Activated T-cell treated with anti-CD3 and anti-CD28 coated beads, Interleukin-2, amount 50 U/mL, for 1 hour (primary cell): ENCODE measurements around the gene EIF4G2.

Experiments
- DNase-seq: peaks from one replicate; pipeline ENCODE4 v3.0.0-alpha.2; 2020

The EIF4G2 gene

DNA sequence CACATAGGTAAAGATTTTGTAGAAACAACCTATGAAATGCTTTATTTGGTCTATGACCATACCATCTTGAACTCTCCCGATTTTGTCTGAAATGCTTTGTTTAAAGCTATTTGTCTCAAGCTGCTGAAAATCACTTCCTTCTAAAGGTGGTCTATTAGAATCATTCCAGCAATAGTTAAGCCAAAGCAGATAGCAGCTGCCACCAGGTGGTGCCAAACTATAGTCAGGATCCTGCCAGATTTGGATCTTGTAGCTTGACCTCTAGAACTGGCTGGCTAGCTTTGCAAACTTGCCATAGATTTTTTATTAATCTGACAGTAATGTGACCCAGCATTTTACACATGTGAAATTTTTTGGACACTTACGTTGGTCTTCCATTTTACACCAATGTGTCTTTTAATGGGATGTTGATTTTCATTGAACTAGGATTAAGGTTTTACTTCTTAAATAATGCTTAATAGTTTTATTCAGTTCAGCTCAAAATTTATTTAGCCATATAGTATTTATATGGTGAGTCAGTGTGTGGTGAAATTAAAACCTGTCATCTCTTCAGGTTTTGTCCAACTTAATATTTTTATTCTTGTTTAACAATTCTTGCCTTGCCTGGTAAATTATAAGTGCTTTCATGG is 38.0 kb downstream of the EIF4G2 start:
- no peak for DNase-seq

DNA sequence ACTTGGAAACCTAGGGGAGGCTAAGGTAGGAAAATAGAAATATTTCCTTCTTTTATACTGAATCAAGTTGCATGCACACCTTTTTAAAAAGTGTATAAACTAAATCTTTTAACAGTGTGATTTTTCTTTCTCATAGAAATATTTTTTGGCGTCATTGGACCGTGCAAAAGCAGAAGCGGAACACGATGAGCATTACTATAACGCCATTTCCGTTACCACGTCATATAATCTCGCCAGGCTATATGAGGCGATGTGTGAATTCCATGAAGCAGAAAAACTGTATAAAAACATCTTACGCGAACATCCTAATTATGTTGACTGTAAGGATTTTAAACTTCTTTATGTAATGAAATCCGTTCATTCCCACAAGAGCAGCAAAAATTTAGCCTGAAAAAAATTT is 44.3 kb downstream of the EIF4G2 start:
- no peak for DNase-seq

DNA sequence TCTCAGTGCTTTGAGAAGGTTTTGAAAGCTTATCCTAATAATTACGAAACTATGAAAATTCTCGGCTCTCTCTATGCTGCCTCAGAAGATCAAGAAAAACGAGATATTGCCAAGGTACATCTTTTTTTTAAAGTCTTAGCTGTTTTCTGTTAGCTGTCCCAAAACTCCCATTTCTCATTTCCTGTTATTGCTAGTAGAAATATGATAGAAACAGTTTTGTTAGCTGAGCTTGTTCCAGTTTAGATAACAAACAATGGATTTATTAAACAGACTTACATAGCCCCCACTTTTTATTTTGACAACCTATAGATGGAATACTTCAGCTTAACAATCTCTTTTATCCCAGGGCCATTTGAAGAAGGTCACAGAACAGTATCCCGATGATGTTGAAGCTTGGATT is 45.0 kb downstream of the EIF4G2 start:
- DNase-seq: no peak

DNA sequence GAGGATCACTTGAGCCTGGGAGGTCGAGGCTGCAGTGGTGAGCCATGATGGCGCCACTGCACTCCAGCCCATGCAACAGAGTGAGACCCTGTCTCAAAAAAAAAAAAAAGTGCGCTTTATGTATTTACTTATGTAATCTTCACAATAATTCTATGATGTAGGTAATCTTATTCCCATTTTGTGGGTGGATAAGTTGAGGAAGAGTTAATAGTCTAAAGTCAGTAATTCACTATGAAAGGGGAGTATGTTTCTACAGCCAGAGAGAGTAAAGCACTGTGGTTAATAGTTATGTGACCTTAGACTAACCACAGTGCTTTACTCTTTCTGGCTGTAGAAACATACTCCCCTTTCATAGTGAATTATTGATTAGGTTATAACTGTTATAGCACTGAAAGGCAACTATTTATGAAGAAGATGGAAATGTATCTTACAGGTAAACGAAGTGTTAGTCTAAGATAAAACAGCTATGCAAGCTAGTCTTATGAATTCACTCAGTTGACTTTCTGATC is 45.8 kb downstream of the EIF4G2 start:
- DNase-seq: no peak

DNA sequence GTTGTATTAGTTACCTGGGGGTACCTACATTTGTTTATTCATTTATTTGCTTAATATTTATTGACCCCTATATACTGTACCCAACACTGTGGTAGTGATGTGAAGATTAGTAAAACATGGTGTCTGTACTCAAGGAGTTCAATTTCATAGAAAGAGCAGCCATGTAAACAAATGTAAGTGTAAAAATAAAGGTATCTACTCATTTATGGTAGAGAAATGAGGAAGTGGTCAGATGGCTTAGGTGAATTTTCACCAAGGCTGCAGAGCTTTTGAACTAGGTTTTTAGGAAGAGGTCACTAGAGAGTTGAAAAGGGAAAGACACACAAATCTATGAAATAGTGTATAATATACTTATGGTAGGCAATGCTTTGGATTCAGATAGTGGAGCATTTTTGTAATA is 46.5 kb downstream of the EIF4G2 start:
- DNase-seq: no peak

DNA sequence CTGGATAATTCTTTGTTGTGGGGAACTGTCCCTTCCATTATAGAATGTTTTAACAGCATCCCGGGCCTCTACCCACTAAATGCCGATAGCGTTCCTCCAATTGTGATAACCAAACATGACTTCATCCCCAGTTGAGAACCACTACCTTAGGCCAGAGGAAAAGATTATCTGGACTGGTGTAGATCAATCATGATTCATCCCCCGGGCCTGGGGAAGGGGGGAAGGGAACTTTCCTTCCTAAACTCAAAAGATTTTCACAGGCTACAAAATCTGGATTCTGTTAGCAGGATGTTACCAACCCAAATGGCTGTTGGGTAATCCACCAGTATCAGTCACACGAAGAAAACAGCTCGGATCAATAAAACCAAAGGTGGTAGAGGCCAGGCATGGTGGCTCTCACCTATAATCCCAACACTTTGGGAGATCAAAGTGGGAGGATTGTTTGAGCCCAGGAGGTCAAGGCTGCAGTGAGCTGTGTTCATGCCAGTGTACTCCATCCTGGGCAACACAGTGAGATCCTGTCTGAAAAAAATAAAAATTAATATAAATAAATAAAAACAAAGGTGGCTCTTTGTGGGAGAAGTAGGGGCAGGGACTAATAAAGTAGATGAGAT is 47.5 kb downstream of the EIF4G2 start:
- DNase-seq: no peak

DNA sequence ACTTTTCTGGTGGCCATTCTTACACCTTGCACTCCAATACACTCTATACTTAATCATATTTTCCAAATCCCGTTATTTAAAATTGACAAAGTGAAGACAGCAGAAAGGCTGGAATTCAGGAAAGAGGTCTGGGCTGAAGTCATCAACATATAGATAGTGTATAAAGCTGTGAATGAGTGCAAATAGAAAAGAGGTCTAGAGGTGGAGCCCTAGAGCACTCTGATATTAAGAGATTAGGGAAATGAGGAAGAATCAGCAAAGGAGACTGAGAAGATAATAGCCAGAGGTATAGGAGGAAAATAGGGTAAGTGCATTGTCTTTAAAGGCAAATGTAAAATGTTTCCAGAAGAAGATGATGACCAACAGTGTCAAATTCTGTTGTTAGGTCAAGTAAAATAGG is 49.8 kb downstream of the EIF4G2 start:
- no peak for DNase-seq

DNA sequence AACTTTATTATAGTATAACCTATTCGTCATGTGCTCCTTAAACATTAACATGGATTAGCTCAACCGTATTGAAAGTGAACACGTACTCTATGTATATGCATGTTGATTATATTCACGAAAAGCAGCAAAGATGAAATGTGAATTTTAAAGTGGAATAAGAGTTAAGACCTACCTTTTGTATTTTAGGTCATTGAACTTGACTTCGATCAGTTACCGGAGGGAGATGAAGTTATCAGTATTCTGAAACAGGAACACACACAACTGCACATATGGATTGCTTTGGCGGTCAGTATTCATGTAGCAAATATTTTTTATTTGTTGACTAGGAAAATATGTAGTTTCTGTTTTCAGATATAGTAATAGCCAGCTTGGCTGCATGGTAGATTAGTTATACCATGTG is 56.2 kb downstream of the EIF4G2 start:
- no peak for DNase-seq

DNA sequence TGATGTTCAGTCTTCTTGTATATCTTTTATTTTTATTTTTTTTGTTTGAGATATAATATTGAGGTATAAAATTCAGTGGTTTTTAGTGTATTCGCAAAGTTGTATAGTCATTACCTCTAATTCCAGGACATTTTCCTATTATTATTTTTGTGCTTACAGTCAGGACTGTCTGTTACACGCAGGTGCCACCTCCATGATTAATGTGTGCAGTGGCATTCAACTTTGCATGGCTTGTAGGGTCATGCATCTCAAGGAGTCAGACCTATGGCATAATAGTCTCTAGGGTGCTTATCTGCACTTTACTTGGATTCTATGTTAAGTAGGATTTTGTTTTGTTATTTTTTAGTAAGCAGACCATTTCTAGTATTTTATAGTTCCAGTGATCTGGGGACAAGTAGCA is 56.7 kb downstream of the EIF4G2 start:
- no peak for DNase-seq

DNA sequence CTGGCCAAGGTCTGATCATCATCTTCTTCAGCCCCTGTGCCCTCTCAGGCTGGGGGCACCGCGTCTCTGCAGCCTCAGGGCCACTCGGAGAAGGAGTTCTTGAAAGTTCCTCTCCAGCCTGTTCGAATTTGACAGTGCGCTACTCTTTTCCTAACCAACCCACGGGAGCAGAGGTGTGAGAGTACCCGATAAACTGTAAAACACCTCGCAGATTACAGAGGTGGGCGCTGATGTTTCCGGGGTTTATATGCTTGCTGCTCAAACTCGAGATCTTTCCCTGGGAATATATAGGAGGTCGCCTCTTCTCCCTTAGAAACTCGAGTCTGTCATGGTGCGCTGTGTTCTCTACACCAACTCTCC is 57.2 kb downstream of the EIF4G2 start:
- no peak for DNase-seq

DNA sequence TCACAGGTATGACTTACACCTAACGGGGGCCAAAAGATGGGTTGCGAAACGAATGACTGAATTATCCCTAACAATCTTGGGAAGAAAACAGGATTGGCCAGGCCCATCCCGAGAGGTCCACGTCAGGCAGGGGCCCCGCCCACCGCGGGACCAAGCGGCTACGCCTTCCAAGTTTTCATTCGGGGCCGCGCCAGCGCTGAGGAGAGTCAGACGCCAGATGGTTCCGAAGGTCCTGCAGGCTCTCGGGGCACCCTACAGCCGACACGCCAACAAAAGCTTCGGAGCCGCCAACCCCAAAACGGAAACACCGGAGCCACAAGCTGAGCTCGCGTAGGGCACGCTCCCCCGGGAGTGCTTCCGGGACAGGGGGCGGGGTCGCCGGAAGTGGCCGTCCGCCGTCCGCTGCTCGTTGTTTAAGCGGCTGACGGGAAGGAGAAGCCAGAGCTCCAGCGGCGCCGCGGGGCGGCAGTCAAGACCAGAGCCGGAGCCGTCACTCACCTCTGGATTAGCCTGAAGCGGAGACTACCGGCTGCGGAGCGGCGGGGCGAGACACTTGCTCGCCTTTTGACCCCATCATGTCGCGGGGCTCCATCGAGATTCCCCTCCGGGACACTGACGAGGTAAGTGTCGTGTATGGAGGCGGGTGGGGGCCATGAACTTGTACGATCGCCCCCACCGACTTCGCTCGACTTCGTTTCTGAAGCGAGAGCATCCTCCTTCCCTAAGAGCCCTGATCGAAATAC is 57.7 kb downstream of the EIF4G2 start, which contains the start of gene CTR9:
Gene CTR9, plus strand, starts transcription at position 409 of the 743 bp plus-strand sequence. Its CDS starts 167 bp downstream, at position 576.
- DNase-seq: peak; percentile 91

DNA sequence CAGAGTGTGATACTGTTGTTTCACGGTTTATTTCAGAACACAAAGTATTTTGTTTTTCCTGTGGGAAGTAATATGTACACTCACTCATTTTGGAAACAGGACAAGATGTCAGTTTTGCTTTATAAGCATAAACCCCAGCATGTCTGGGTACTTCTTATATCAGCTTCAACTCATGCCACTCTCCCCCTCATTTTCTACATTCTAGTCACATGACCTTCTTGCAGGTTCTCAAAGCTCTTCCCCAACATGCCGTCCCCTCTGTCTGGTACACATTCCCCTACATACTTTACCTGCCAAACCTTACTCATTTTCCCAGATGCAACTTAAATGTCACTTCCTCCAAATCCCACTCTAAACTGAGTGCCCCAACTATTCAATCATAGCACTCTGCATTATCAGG is 59.2 kb downstream of the EIF4G2 start:
- no peak for DNase-seq

DNA sequence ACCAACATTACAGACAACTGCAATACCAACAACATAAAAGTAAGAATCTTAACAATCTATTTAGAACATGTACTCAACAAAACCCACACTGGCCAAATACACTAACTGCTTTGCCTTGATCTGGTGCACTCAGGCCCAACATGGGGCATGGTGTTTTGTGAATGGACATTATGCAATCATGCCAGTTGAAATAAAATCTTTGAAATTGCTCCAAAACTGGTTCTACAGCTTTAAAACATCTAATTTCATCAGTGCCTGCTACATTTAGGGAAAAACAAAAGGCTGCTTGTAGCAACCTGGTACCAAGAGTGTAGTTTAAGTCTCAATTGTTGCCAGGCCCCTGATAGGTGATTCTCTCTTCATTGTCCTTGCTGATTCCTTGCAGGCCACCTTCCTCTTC is 61.0 kb downstream of the EIF4G2 start:
- DNase-seq: no peak
